Renal cortex interstitium (tissue), 11 donors: Measurements from ENCODE around the gene CGA. TPM values are rescaled to one million over a fixed set of nuclear protein-coding genes. Genes with fewer than 3 reads are reported as not detected.

Experiments
- DNase-seq, 11 donors: peaks; one replicate each; pipeline ENCODE4 v3.0.0-alpha.2; 2013; ENCODE audit warnings: low read depth in 9 of 11, low spot score in 4 of 11; ENCODE audit errors: extremely low read depth in 1 of 11
- polyA plus RNA-seq, 3 donors: library from polyadenylated mRNA; unstranded; fragments of 120-200 nt; gene quantifications; one replicate each; pipeline ENCODE4 v1.2.1, GENCODE V29; 2013; ENCODE audit not compliant: insufficient read length in 3 of 3

The CGA gene
- polyA plus RNA-seq, 3 donors, result 3.5 to 5.9 TPM; not detected in 1

- no peak for DNase-seq
These were observed 49.3 kb downstream of the CGA start for GRCh38 chr6:87045521-87046075.

DNA sequence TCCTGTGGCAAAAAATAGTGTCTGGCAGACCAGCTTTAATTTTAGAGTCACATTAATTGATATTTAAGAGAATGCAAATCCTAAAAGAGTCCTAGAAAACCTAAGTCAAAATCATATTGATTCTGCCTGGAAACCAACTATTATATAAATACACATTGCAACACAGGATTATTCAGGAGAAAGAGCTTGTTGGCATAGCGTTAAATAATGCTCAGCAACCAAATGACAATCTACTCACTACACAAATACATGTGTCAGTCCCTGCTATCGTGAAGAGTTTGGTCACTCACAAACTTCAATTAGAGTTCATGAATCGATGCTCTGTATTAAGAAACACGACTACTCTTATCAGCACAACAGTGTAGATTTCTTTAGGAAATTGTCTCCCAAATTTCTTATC lies 54.2 kb downstream of the CGA start:
- no peak for DNase-seq

Other genes with a start within 250 kb of the CGA start
- under 1 TPM; 0.45 to 0.93 (median 0.92) TPM for gene HTR1E, start 157.6 kb downstream of the CGA start, polyA plus RNA-seq
- gene ZNF292, start 60.5 kb upstream of the CGA start, polyA plus RNA-seq, result 10 to 100 TPM; 38.8 to 48.2 (median 48.2) TPM
- 10 to 100 TPM; 16.3 to 22.6 (median 20.9) TPM for gene SMIM8, start 227.5 kb upstream of the CGA start, polyA plus RNA-seq
- under 1 TPM in 2 of 3 donors, not detected in 1; 0.14 to 0.41 TPM for gene GJB7, start 234.2 kb upstream of the CGA start, polyA plus RNA-seq
- gene C6orf163, start 249.7 kb upstream of the CGA start, polyA plus RNA-seq, result 1 to 10 TPM; 2.7 to 7.5 (median 3.0) TPM